GM12878 (cell line): ENCODE data around the gene PRSS27. TPM values are rescaled to one million over a fixed set of nuclear protein-coding genes. Genes with fewer than 3 reads are reported as not detected.
"Not testable (repeated sequence)": the region's sequence is repeated elsewhere in the genome, so short reads cannot be mapped to it uniquely, and the experiment has no call there.

Source experiments
- ATAC-seq: fragments of 200-7000 bp; cut with Tn5 transposase; 3 replicates; pipeline ENCODE4 v1.9.1; 2020; ENCODE audit warnings: mild to moderate bottlenecking, moderate library complexity
- BruUV-seq: library from RNA; stranded (reverse); fragments of 400-500 nt; replicated peaks from 2 replicates; lab custom pipeline; 2021; lab: Mats Ljungman, UMichigan
- CTCF ChIA-PET: fragments of 300-600 bp; sonication (Branson Sonifier 250); formaldehyde crosslinking; extraction: SDS; loops from one replicate; lab custom pipeline; 2021; ENCODE audit warnings: inconsistent platforms; lab: Yijun Ruan, JAX
- POLR2A ChIA-PET: fragments of 350-600 bp; formaldehyde crosslinking; extraction: SDS; loops from one replicate; lab custom pipeline; 2021; ENCODE audit warnings: inconsistent platforms; lab: Charles Lee
- RAD21 ChIA-PET: fragments of 300-600 bp; sonication (Branson Sonifier 250); formaldehyde crosslinking; loops from one replicate; lab custom pipeline; 2023; ENCODE audit warnings: antibody characterized with exemption; ENCODE audit not compliant: unreplicated experiment; lab: Charles Lee
- SMC1A ChIA-PET: fragments of 300-600 bp; sonication (Branson Sonifier 250); formaldehyde crosslinking; loops from one replicate; lab custom pipeline; 2023; ENCODE audit not compliant: unreplicated experiment, uncharacterized antibody; lab: Charles Lee
- DNase-seq: peaks from one replicate; pipeline ENCODE4 v3.0.0-alpha.2; 2011; ENCODE audit warnings: low read depth, low spot score
- FAIRE-seq: peaks from 3 replicates; lab custom pipeline; 2011; peaks lifted over from hg19 to GRCh38; lab: Jason Lieb, UNC
- H2AFZ ChIP-seq: 2 replicates; pipeline ENCODE4 v1.6.0; 2011; ENCODE audit warnings: low read depth, low read length, control low read depth; ENCODE audit not compliant: control insufficient read depth
- H3K27ac ChIP-seq: 2 replicates; pipeline ENCODE4 v1.5.1; 2011; ENCODE audit warnings: control low read depth; ENCODE audit not compliant: control insufficient read depth, insufficient read depth
- H3K27me3 ChIP-seq, 2 experiments: replicated peaks in 1 of 2; 2 replicates each; pipeline versions ENCODE4 v1.6.0 to v1.6.1; 2011; ENCODE audit warnings: low read length in 1 of 2; ENCODE audit not compliant: control insufficient read depth in 2 of 2, insufficient read depth in 2 of 2
- H3K36me3 ChIP-seq, 2 experiments: 2 replicates each; pipeline ENCODE4 v1.5.1; 2011; ENCODE audit warnings: low read length in 1 of 2; ENCODE audit not compliant: control insufficient read depth in 2 of 2, insufficient read depth in 2 of 2
- H3K4me1 ChIP-seq: 2 replicates; pipeline ENCODE4 v1.6.1; 2011; ENCODE audit warnings: mild to moderate bottlenecking, low read length, moderate library complexity, mixed read lengths; ENCODE audit not compliant: control insufficient read depth, insufficient read depth
- H3K4me2 ChIP-seq: 2 replicates; pipeline ENCODE4 v1.6.0; 2011; ENCODE audit warnings: control low read depth; ENCODE audit not compliant: control insufficient read depth, insufficient read depth
- H3K4me3 ChIP-seq: fragments of 200-600 bp; sonication (generic); 2 replicates; pipeline ENCODE4 v1.5.1; 2016
- H3K79me2 ChIP-seq: 2 replicates; pipeline ENCODE4 v1.6.0; 2011; ENCODE audit warnings: low read length; ENCODE audit not compliant: control insufficient read depth, insufficient read depth
- H3K9ac ChIP-seq: 2 replicates; pipeline ENCODE4 v1.8.0; 2011; ENCODE audit warnings: low read length, control low read depth, mixed read lengths; ENCODE audit not compliant: control insufficient read depth, insufficient read depth
- H3K9me3 ChIP-seq: replicated peaks from 3 replicates; pipeline ENCODE4 v1.5.1; 2011; ENCODE audit warnings: mild to moderate bottlenecking, low read length; ENCODE audit not compliant: control insufficient read depth, insufficient read depth
- H4K20me1 ChIP-seq: 2 replicates; pipeline ENCODE4 v1.6.0; 2011; ENCODE audit not compliant: control insufficient read depth, insufficient read depth
- ATF7 ChIP-seq: fragments of 450-650 bp; IDR thresholded peaks from 2 replicates; pipeline ENCODE4 v1.6.1; 2016; ENCODE audit warnings: low read depth, mild to moderate bottlenecking
- BACH1 ChIP-seq: fragments of 450-650 bp; IDR thresholded peaks from 2 replicates; pipeline ENCODE4 v1.6.1; 2017; ENCODE audit warnings: mild to moderate bottlenecking, borderline replicate concordance
- BHLHE40 ChIP-seq, 2 experiments: fragments of 450-650 bp in 1 of 2; IDR thresholded peaks; 2 replicates each; pipeline ENCODE4 v1.6.1; 2011 to 2017; ENCODE audit warnings: low read depth in 2 of 2, borderline replicate concordance in 1 of 2, improper control_type of control experiment in 1 of 2, low read length in 1 of 2, mild to moderate bottlenecking in 1 of 2
- CREB1 ChIP-seq: IDR thresholded peaks from 2 replicates; pipeline ENCODE4 v1.6.1; 2012; ENCODE audit warnings: low read depth, mild to moderate bottlenecking, inconsistent platforms
- CREM ChIP-seq: IDR thresholded peaks from 2 replicates; pipeline ENCODE4 v1.6.1; 2014; ENCODE audit warnings: antibody characterized with exemption, low read depth
- CTCF ChIP-seq, 3 experiments: IDR thresholded peaks in 2 of 3; conservative IDR thresholded peaks in 1 of 3; 2 replicates each; pipeline ENCODE4 v1.5.1; 2011; ENCODE audit warnings: low read depth in 3 of 3, low read length in 3 of 3, mild to moderate bottlenecking in 3 of 3, control low read depth in 2 of 3, moderate library complexity in 2 of 3, inconsistent platforms in 1 of 3, mixed read lengths in 1 of 3; ENCODE audit not compliant: control insufficient read depth in 2 of 3, insufficient read depth in 1 of 3; ENCODE audit errors: extremely low read depth in 1 of 3
- JUND ChIP-seq: IDR thresholded peaks from 2 replicates; pipeline ENCODE4 v1.6.1; 2012; ENCODE audit warnings: low read depth, mild to moderate bottlenecking, low read length, improper control_type of control experiment, moderate library complexity
- RAD21 ChIP-seq: IDR thresholded peaks from 2 replicates; pipeline ENCODE4 v1.6.1; 2011; ENCODE audit warnings: mild to moderate bottlenecking, low read depth, low read length, moderate library complexity; ENCODE audit not compliant: insufficient read depth
- SMARCA5 ChIP-seq: fragments of 450-650 bp; IDR thresholded peaks from 2 replicates; pipeline ENCODE4 v1.6.1; 2017; ENCODE audit warnings: mild to moderate bottlenecking
- SMC3 ChIP-seq: IDR thresholded peaks from 2 replicates; pipeline ENCODE4 v1.6.1; 2011; ENCODE audit warnings: low read length, improper control_type of control experiment, borderline replicate concordance
- YY1 ChIP-seq: IDR thresholded peaks from 2 replicates; pipeline ENCODE4 v1.6.1; 2011; ENCODE audit warnings: low read depth, mild to moderate bottlenecking, low read length
- WGBS: methylation state at CpG from one replicate; pipeline ENCODE4 v1.1.6; 2016; ENCODE audit warnings: low lambda C conversion rate; ENCODE audit not compliant: insufficient replicate concordance, insufficient coverage; ENCODE audit errors: missing lambda C conversion rate; 5-methylcytosine and 5-hydroxymethylcytosine counted together
- in situ Hi-C: fragments of 300-500 bp; cut with MboI; formaldehyde crosslinking; loops from 9 replicates; pipeline ENCODE4 v1.14.3; 2018; ENCODE audit warnings: mixed read lengths
- intact Hi-C: fragments of 100-400 bp; cut with micrococcal nuclease; formaldehyde crosslinking; loops from one replicate; pipeline ENCODE4 v1.14.2; 2022; ENCODE audit not compliant: unreplicated experiment
- polyA plus RNA-seq, 11 experiments: library from polyadenylated mRNA; depleted of rRNA in 4 of 11; unstranded in 6 of 11; stranded (reverse) in 5 of 11; fragments of >200 nt; fragmentation: Nextera tagmentation in 4 of 11; fragmentation: Illumina TruSeq in 1 of 11; extraction: Ambion mirVana in 4 of 11; extraction: Trizol in 1 of 11; gene quantifications; 1 replicate in 1 of 11; 2 replicates in 10 of 11; pipeline versions ENCODE4 v1.2.1 to v1.2.3, GENCODE V29; 2011 to 2016; ENCODE audit warnings: inconsistent platforms in 2 of 11, missing spikeins in 2 of 11, low read depth in 1 of 11
- total RNA-seq, 4 experiments: library from RNA; depleted of rRNA in 3 of 4; stranded (reverse); fragments of >200 nt in 3 of 4; fragmentation: Illumina TruSeq in 1 of 4; extraction: Trizol in 1 of 4; gene quantifications; 2 replicates each; pipeline versions ENCODE4 v1.2.1 to v1.2.3, GENCODE V29; 2013 to 2021

The PRSS27 gene
- total and polyA plus RNA-seq, 10 of the 15 experiments (the other 5 are each of a cell fraction or from before 2014, with no cell fraction given) = 0.18 to 1.8 (median 0.51) TPM; not detected in 2

- FAIRE-seq, H3K36me3 ChIP-seq, H3K9me3 ChIP-seq, H3K4me2 ChIP-seq, H3K27ac ChIP-seq, RAD21 ChIA-PET, H3K27me3 ChIP-seq, intact Hi-C loops, POLR2A ChIA-PET, H3K9ac ChIP-seq, DNase-seq, H3K79me2 ChIP-seq, in situ Hi-C loops, H3K4me3 ChIP-seq, H4K20me1 ChIP-seq, BruUV-seq, H2AFZ ChIP-seq, H3K4me1 ChIP-seq: not testable (repeated sequence)
- ChIA-PET CTCF (interaction anchor here (0.6 to 1.2 kb wide), 2 partner anchors 15 to 67 kb away, joined by 3 to 5 read pairs; no protein-coding TSS in a partner anchor), SMC1A (interaction anchor here (1.4 kb wide), 1 partner anchor 198 kb away, joined by 4 read pairs; no protein-coding TSS in a partner anchor)
- WGBS = 7% methylated on average over 15 of the region's 15 CpGs
- TF ChIP-seq SMC3 = peak; percentile 50; the same call in 1 of the 2 replicates
- 0 out of 2 replicates have a peak, but pooled peaks have one; percentile 16 for TF ChIP-seq CREB1
- TF ChIP-seq RAD21 = peak; percentile 59
- TF ChIP-seq BACH1 = 0 out of 2 replicates have a peak, but pooled peaks have one; percentile 18
- TF ChIP-seq BHLHE40 (IDR thresholded peaks at IDR 0.05; ENCODE audit: borderline replicate concordance in 1 of 2, low read depth in 2 of 2, low read length in 1 of 2) = peak in 1 of 2 experiments; percentile 25; a peak in 1 of 4 replicates
- TF ChIP-seq JUND = 0 out of 2 replicates have a peak, but pooled peaks have one; percentile 7
- TF ChIP-seq CTCF (IDR thresholded peaks at IDR 0.05 in 2 of 3, conservative IDR thresholded peaks at IDR 0.05 in 1 of 3; ENCODE audit: control insufficient read depth in 2 of 3, extremely low read depth in 1 of 3, insufficient read depth in 1 of 3, low read depth in 3 of 3, low read length in 3 of 3) = peak; percentile 56 to 75 (median 56)
- peak; percentile 47 for TF ChIP-seq ATF7
- TF ChIP-seq SMARCA5 = 0 out of 2 replicates have a peak, but pooled peaks have one; percentile 42
- peak; percentile 67 for TF ChIP-seq CREM
- 0 out of 2 replicates have a peak, but pooled peaks have one; percentile 16 for TF ChIP-seq YY1
- 0 out of 3 replicates have a peak, but pooled peaks have one; percentile 15 for ATAC-seq
Measured at GRCh38 chr16:2670017-2670416, 50.0 kb downstream of the PRSS27 start.

- SMC1A ChIA-PET, H3K4me2 ChIP-seq, H3K79me2 ChIP-seq, H3K4me3 ChIP-seq, H3K4me1 ChIP-seq, H3K36me3 ChIP-seq, H3K27me3 ChIP-seq, H3K9me3 ChIP-seq, H2AFZ ChIP-seq, POLR2A ChIA-PET, RAD21 ChIA-PET, in situ Hi-C loops, intact Hi-C loops, DNase-seq, H4K20me1 ChIP-seq, ATAC-seq, FAIRE-seq, H3K27ac ChIP-seq, BruUV-seq, H3K9ac ChIP-seq: not testable (repeated sequence)
- CTCF ChIA-PET = interaction anchor here (0.6 kb wide), 1 partner anchor 67 kb away, joined by 3 read pairs; no protein-coding TSS in a partner anchor
- 76% methylated on average over 10 of the region's 10 CpGs for WGBS
Measured at GRCh38 chr16:2669587-2669986, 50.4 kb downstream of the PRSS27 start.
